ENCODE results near the gene IGF1R. TPM values are rescaled to one million over a fixed set of nuclear protein-coding genes. Genes with fewer than 3 reads are reported as not detected.

IGF1R gene
- total and polyA plus RNA-seq, 2 of the 8 experiments (the other 6 are each of a cell fraction or from before 2014, with no cell fraction given), result 32.9 to 109 TPM

DNA sequence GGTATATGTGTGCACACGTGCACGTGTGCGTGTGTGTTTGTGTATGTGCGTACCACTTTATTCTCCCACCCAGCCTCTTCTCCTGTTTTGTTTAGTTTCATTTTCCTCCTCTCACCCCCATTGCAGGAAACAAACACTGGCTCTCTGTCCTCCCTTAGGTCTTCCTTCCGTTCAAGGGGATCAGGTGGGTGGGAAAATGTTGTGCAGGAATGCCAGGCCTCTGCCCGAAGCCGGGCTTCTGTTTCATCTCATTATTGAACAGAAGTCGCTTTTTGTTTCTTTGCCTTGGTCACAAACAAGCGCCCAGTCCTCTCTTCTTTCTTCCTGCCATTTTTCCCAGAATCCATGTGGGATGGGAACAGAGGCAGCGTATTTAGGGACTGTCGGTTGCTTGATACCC is 69.6 kb downstream of the IGF1R start (continued):
- TF ChIP-seq KDM4A (IDR thresholded peaks at IDR 0.05; ENCODE audit: low read depth, low read length, severe bottlenecking) (no peak), EP300 (IDR thresholded peaks at IDR 0.05; ENCODE audit: borderline replicate concordance in 1 of 2, low read depth in 2 of 2, low read length in 2 of 2) (no peak), SIX5 (IDR thresholded peaks at IDR 0.05; ENCODE audit: low read depth, low read length) (no peak)
